ENCODE data around the gene FRMD4A. TPM values are rescaled to one million over a fixed set of nuclear protein-coding genes. Genes with fewer than 3 reads are reported as not detected.
"Not testable (repeated sequence)": the region's sequence is repeated elsewhere in the genome, so short reads cannot be mapped to it uniquely, and the experiment has no call there.

The FRMD4A gene
- total RNA-seq, 1 experiment from 2014 or later: 60.8 TPM

DNA sequence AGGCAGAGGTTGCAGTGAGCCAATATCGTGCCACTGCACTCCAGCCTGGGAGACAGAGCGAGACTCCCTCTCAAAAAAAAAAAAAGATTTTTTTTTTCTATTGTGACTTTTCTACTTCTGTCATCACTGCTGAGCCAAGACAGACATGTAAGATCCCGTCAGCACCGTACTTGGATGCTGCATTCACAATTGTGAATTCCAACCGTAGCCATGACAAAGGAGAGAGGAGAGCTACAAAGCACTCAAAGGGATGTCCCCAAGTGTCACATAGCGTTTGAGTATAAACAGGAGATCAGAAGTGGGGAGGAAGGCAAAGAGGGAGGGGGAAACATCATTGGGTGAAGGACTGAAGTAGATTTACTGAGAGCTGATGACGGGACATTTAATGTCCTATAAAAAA is 599.8 kb downstream of the FRMD4A start:
- DNase-seq (ENCODE audit: low read depth): no peak

DNA sequence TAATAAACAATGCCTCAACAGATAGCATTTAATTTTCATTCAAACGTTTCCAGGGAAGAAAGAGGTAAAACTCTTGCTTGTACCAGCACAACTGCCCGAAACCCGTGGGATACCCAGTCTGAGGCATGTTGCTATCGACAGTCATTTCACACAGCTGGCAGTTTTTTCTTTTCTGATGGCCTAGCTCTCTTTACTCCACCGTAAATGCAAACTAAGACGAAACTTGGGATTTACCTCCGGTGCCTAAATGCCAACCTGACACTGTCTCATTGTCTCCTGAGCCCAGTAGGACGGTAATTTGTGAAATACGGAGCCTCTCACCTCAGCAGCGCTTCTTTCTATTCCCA is 600.4 kb downstream of the FRMD4A start:
- DNase-seq (ENCODE audit: low read depth): no peak

DNA sequence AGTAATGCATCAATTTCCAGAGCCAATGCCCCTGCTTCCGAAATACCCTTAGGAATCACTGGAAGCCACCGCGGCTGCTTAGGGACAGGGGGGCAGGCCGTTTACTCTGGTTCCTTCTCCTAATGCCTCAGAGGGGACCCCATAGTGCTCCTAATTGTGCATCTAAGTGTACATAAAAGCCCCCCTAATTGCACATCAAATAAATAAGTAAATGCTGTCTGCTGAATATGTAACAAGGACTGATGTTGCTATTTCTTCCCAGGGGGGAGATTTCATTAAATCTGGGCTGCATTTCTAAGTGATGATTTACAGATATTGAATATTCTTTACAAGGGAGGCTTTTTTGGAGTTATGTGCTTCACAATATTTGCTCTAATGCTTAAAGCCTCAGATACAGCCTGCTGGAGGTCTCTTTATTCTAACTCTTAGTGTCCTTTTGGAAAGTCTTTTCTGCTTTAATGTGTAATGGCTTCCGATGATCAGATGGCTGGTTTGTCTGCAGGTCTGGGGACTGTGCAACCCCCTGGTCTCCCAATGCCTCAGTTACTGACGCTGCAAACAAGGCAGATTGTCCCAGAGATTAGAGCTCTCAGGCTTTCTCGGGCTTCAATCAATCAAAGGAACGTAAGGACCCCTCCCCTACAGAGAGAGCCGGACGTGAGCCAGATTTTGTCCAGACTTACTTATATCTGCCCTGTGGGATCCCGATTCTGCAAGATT is 601.0 kb downstream of the FRMD4A start:
- no peak for DNase-seq (ENCODE audit: low read depth)

GRCh38 chr10:13728898-13729535 is 601.7 kb downstream of the FRMD4A start:
- no peak for DNase-seq (ENCODE audit: low read depth)

GRCh38 chr10:13725594-13725993 is 605.1 kb downstream of the FRMD4A start:
- no peak for DNase-seq (ENCODE audit: low read depth)

GRCh38 chr10:13724484-13724883 is 606.2 kb downstream of the FRMD4A start:
- no peak for DNase-seq (ENCODE audit: low read depth)

DNA sequence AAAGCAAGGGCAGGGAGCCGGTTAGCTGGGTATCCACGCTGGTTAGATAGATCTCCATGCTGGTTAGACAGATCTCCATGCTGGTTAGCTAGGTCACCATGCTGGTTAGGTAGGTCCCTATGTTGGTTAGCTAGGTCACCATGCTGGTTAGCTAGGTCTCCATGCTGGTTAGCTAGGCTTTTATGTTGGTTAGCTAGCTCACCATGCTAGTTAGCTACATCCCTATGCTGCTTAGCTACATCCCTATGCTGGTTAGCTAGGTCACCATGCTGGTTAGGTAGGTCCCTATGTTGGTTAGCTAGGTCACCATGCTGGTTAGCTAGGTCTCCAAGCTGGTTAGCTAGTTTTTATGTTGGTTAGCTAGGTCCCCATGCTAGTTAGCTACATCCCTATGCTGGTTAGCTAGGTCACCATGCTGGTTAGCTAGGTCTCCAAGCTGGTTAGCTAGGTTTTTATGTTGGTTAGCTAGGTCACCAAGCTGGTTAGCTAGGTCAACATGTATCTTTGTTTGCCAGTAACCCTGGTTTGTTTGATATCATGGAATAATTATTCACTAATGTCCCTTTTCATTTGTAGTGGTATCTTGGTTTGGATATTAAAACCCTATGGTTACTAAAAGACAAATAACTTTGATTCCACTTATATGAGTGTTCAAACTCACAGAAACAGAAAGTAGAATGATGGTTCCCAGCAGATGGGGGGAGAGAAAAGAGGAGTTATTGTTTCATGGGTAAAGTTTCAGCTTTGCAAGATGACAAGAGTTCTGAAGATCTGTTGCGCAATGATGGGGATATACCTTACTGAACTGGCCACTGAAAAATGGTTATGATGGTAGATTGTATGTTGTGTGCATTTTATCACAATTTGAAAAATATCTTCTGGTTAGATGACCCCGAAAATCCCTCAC is 607.7 kb downstream of the FRMD4A start:
- no peak for DNase-seq (ENCODE audit: low read depth)

- DNase-seq (ENCODE audit: low read depth): no peak
Observed at GRCh38 chr10:13721486-13721885, 609.2 kb downstream of the FRMD4A start.

DNA sequence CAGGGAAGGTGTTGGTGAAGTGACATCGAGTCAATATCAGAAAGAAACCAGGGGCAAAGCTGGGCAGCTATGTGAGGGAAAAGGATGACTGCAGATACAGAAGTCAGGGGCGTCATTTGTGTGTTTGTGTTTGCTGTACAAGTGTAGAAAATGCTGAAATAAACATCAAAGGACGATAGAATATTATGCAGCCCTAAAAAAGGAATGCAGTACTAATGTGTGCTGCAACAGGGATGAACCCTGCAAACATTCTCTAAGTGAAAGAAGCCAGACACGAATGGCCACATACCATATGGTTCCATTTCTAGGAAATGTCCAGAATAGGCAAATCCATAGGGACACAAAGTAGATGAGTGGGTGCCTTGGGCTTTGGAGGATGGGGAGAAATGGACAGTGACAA is 610.0 kb downstream of the FRMD4A start:
- DNase-seq (ENCODE audit: low read depth): no peak

DNA sequence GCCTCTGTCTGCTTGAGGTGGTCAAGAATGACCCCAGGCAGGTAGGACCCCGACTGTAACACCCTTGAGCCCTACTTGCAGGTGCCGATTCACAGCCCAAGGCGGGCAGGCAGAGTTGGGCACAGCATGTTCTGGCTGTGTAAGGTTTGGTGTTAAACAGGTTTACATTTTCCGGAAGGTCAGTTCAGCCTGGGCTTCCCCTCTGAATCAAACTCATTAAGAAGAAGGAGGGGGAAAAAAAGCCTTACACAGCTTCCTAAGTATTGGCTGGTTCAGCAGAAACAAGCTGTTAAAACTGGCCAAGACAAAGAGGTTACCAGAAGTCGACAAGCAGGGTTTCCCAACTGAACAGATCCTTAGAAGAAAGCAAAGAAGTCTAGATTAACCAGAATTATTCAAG is 611.3 kb downstream of the FRMD4A start:
- DNase-seq (ENCODE audit: low read depth): no peak

GRCh38 chr10:13718820-13719219 is 611.9 kb downstream of the FRMD4A start:
- no peak for DNase-seq (ENCODE audit: low read depth)

GRCh38 chr10:13717936-13718772 is 612.6 kb downstream of the FRMD4A start:
- DNase-seq (ENCODE audit: low read depth): peak; percentile 91

DNA sequence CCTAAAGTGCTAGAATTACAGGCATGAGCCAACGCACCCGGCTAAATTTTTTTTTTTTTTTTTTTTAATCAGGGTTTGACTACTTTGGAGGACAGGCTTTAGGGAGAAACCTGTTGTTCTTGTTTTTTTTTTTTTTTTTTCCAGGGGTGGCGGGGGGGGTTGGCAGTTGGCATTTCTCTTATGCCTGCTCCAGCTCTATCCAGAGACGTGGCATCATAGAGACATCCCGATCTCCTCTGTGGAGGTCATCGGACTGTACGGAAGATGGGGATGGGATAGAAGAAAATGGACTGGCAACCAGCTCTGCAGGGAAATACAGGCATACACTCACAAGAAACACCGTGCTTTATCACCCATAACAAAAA is 613.2 kb downstream of the FRMD4A start:
- DNase-seq (ENCODE audit: low read depth): no peak

DNA sequence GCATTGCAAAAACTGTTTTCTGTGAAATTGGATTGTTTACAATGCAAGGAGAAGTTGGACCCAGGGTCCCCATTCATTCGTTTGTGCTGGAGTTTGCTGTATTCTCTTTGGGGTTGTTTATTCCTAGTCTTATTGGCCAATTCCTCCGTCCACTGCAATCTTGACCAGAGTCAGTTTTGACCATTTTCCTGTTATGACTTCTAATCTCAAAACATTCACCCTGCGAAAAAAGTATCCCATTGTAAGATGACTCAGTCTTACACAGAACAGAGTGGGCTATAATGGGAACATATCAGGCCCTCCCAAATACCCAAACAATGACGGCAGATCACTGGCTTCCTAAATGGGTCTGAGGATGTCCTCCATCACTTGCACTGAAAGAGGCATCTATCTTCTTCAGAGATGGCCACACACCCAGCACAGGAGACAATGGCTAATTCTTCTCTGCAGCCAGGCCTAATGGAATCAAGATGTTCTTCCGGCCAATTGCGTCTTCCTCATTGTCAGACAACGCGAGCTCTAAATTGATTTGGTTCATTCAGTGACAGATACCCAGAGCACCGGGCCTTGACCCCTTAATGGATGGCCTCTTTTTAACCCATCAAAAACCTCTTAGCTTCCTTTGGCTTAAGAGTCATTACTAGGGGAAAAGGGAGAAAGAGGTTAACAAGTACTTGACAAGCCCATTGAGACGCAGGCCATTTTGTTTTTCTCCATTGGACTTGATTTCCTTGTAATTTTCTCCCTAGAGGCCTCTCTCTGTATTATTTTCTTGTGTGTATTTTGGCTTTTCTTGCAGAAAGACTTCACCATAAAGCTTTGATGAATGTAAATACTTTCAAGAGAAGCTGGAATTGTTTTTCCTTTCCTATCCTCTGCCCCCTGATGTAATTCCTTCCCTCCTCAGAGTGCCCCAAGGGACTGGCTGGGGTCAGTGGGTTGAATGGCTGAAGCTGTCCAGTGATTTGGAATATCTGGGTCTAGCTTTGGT is 614.3 kb downstream of the FRMD4A start:
- peak; percentile 81 for DNase-seq (ENCODE audit: low read depth)

GRCh38 chr10:13715596-13715995 is 615.1 kb downstream of the FRMD4A start:
- not testable (repeated sequence) for DNase-seq (ENCODE audit: low read depth)

GRCh38 chr10:13715100-13715499 is 615.6 kb downstream of the FRMD4A start:
- DNase-seq (ENCODE audit: low read depth): no peak

DNA sequence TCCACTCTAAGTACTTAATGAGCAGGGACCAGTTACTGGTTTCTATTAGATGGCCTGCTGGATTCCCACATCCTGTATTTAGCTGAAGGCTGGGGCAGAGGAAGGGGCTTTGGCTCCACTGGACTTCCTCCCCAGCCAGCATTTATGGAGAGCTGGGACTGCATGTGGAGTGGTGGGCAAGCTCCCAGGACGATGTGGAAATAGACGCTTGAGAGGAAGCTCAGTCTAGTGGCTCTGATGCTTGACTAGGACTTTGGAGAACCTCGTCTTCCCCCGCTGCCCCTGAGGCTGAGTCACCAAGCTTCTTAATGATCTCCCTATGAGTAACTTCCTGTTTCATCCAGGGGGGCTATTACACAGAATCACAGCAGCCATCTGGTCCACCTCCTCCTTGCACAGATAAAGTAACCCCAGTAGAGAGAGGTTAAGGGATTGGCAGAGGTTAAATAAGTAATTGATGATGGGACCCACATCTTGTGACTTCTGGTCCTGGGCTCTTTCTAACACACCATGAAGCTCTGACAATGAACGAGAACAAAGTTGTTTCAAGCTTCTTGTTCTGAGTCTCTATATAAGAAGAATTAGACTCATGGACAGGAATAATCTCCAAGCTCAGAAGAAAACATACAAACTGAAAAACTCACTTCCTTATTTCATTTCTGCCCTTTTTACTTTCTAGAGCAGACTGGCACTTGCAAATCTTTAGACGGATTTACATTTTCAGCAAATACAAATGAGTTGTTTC is 617.7 kb downstream of the FRMD4A start:
- DNase-seq (ENCODE audit: low read depth): peak; percentile 100

DNA sequence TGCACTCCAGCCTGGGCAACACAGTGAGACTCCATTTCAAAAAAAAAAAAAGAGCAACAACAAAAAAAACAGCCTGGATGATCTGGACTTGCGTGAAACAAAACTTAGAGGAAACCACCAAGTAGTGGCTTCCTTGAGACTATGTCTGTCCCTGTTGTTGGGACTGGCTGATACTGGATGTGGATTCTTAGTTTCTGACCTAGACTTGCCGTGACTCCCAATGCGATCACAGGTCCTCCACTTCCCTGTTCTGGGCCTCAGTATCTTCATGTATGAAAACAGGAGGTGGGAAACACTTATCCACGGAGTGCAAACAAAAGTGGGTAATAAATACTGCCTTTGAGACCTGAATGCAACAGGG is 618.3 kb downstream of the FRMD4A start:
- DNase-seq (ENCODE audit: low read depth): no peak

DNA sequence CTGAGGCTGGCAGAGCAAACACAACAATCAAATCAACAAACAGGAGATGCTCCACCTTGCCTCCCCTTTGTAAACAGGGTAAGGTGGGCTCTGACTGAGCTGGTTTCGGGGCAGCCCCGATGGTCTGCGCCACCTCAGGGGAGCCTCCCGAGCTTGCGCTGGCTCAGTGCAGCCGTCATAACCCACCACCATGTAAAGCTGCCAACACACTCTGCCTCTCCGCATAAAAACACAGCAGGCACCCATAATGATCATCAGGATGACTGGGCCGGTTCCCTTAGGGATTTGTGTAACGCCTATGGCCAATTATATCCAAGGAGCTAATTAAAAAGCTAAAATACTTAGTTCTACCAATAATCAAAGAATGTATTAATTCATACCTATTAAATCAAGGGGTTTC is 619.4 kb downstream of the FRMD4A start:
- no peak for DNase-seq (ENCODE audit: low read depth)
